Adrenal gland (tissue), 12 donors: Measurements from ENCODE around the gene BLOC1S2. TPM values are rescaled to one million over a fixed set of nuclear protein-coding genes. Genes with fewer than 3 reads are reported as not detected.
A peak's percentile ranks its signal among the peaks of the same experiment; 100 is the strongest.

Experiments
- DNase-seq, 7 donors: peaks; one replicate each; pipeline ENCODE4 v3.0.0-alpha.2; 2019 to 2020
- H3K27ac ChIP-seq, 5 donors: fragments of 200-600 bp; sonication (generic) in 4 of 5; 1 replicate in 3 of 5; 2 replicates in 2 of 5; pipeline versions ENCODE4 v1.5.1 to v1.8.0; 2016 to 2020; ENCODE audit warnings: mild to moderate bottlenecking in 1 of 5
- H3K27me3 ChIP-seq: fragments of 200-600 bp; 2 replicates; pipeline ENCODE4 v1.8.0; 2021
- H3K36me3 ChIP-seq, 2 donors: fragments of 200-600 bp; replicated peaks in 1 of 2; 1 replicate in 1 of 2; 2 replicates in 1 of 2; pipeline versions ENCODE4 v1.5.1 to v1.8.0; 2018 to 2022
- H3K4me1 ChIP-seq, 2 donors: fragments of 200-600 bp; replicated peaks in 1 of 2; 1 replicate in 1 of 2; 2 replicates in 1 of 2; pipeline versions ENCODE4 v1.5.1 to v1.8.0; 2018 to 2021
- H3K4me3 ChIP-seq, 4 donors: fragments of 200-600 bp; sonication (generic) in 3 of 4; one replicate each; pipeline ENCODE4 v1.5.1; 2016 to 2018
- H3K9me3 ChIP-seq, 3 donors: fragments of 200-600 bp; sonication (generic) in 1 of 3; replicated peaks in 1 of 3; 1 replicate in 2 of 3; 2 replicates in 1 of 3; pipeline versions ENCODE4 v1.5.1 to v1.8.0; 2016 to 2021
- POLR2A ChIP-seq, 2 donors: fragments of 450-650 bp; IDR thresholded peaks; one replicate each; pipeline ENCODE4 v1.6.1; 2017; ENCODE audit warnings: antibody characterized with exemption in 2 of 2, mild to moderate bottlenecking in 2 of 2, moderate library complexity in 1 of 2
- WGBS, 4 donors: extraction: QIAGEN DNeasy Blood & Tissue Kit in 2 of 4; methylation state at CpG; one replicate each; pipeline versions ENCODE4 v1.1.5 to v1.1.7; 2013 to 2017; 5-methylcytosine and 5-hydroxymethylcytosine counted together
- intact Hi-C, 2 donors: fragments of 100-400 bp; cut with DNase I; formaldehyde crosslinking; loops; one replicate each; pipeline versions ENCODE4 v1.14.1 to v1.15.0; 2022 to 2023
- polyA plus RNA-seq, 3 donors: library from polyadenylated mRNA; stranded (reverse); fragments of 200-250 nt in 2 of 3; fragments of 350-450 nt in 1 of 3; fragmentation: Illumina TruSeq in 1 of 3; extraction: RNeasy Lipid Tissue Mini Kit (QIAGEN cat#74804) in 1 of 3; gene quantifications; one replicate each; pipeline ENCODE4 v1.2.3, GENCODE V29; 2013 to 2014
- total RNA-seq, 9 donors: library from RNA; depleted of rRNA in 4 of 9; stranded (reverse); fragments of >200 nt in 4 of 9; fragments of 120-200 nt in 1 of 9; fragmentation: NEBNext Ultra II Directional in 1 of 9; extraction: Animal tissue kit (Norgen Biotek cat#: 25700) in 1 of 9; gene quantifications; one replicate each; pipeline versions ENCODE4 v1.1.0 to v1.2.4, GENCODE V29; 2013 to 2023
- TF ChIP-seq, protein P1 (sequence below), 6 experiments: fragments of 450-650 bp in 4 of 6; fragments of 200-600 bp in 2 of 6; sonication (generic) in 1 of 6; IDR thresholded peaks; 1 replicate in 5 of 6; 2 replicates in 1 of 6; pipeline versions ENCODE4 v1.5.1 to v1.8.0; 2016 to 2021; ENCODE audit warnings: antibody characterized with exemption in 6 of 6, mild to moderate bottlenecking in 2 of 6, moderate library complexity in 1 of 6
- donor health status: healthy with polysubstance abuse.
- donor health status: Bipolar disorder and iron deficiency.
- donor health status: DM: yes; HTN: yes; CAD: no.
- donor health status: DM: no; HTN: no; CAD: no.
- donor health status: DM: no; HTN: no; CAD: no.
- donor health status: DM: yes; HTN: yes; CAD: no.

Gene BLOC1S2
- total and polyA plus RNA-seq, 12 donors, result 21.1 to 104 (median 39.5) TPM

GRCh38 chr10:100239851-100240250 is 46.6 kb downstream of the BLOC1S2 start:
- no peak overlapping the region for H3K27ac ChIP-seq
- DNase-seq, result no peak
- WGBS, 4 donors, result 74 to 92% (median 85%) methylated on average over 3 of the region's 3 CpGs
- peaks cover 0 to 86% of the 10 kb centered on the region in 2 donors for H3K36me3 ChIP-seq
- H3K27me3 ChIP-seq, result no peaks in the 10 kb centered on the region
- no peaks in the 10 kb centered on the region for H3K9me3 ChIP-seq
- intact Hi-C loops, result no loop called here
- TF ChIP-seq, protein P1, sequence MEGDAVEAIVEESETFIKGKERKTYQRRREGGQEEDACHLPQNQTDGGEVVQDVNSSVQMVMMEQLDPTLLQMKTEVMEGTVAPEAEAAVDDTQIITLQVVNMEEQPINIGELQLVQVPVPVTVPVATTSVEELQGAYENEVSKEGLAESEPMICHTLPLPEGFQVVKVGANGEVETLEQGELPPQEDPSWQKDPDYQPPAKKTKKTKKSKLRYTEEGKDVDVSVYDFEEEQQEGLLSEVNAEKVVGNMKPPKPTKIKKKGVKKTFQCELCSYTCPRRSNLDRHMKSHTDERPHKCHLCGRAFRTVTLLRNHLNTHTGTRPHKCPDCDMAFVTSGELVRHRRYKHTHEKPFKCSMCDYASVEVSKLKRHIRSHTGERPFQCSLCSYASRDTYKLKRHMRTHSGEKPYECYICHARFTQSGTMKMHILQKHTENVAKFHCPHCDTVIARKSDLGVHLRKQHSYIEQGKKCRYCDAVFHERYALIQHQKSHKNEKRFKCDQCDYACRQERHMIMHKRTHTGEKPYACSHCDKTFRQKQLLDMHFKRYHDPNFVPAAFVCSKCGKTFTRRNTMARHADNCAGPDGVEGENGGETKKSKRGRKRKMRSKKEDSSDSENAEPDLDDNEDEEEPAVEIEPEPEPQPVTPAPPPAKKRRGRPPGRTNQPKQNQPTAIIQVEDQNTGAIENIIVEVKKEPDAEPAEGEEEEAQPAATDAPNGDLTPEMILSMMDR (IDR thresholded peaks at IDR 0.05), result no peak
- TF ChIP-seq POLR2A (IDR thresholded peaks at IDR 0.05), result no peak
- no peaks in the 10 kb centered on the region for H3K4me1 ChIP-seq
- no peak overlapping the region for H3K4me3 ChIP-seq

GRCh38 chr10:100238429-100238828 is 48.1 kb downstream of the BLOC1S2 start:
- no peaks in the 10 kb centered on the region for H3K9me3 ChIP-seq
- peaks cover 0 to 81% of the 10 kb centered on the region in 2 donors for H3K36me3 ChIP-seq
- intact Hi-C loops, result no loop called here
- TF ChIP-seq, protein P1 (IDR thresholded peaks at IDR 0.05), result no peak
- TF ChIP-seq POLR2A (IDR thresholded peaks at IDR 0.05), result no peak
- H3K4me3 ChIP-seq, result no peak overlapping the region
- 94 to 96% (median 94%) methylated on average over 7 of the region's 7 CpGs for WGBS, 4 donors
- DNase-seq, result no peak
- no peak overlapping the region for H3K27ac ChIP-seq
- H3K4me1 ChIP-seq, result no peaks in the 10 kb centered on the region
- H3K27me3 ChIP-seq, result no peaks in the 10 kb centered on the region

DNA sequence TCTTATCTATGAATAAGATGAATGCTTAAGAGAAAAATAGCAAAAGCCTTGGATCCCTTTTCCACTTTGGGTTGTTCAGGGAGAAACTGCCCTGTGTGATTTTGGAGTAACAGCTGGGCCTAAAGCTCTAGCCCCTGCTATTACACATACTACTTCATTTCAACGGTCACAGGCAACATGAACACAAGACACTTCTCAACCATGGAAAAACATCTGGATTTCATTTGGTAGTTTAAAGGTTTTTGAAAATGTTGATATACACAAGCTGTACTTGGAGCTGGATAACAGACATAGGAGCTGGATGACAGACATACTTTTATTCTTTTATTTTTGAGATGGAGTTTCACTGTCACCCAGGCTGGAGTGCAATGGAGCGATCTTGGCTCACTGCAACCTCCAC is 54.4 kb downstream of the BLOC1S2 start:
- H3K27ac ChIP-seq, result no peak overlapping the region
- no peak overlapping the region for H3K4me3 ChIP-seq
- TF ChIP-seq, protein P1 (IDR thresholded peaks at IDR 0.05), result no peak
- no peak for TF ChIP-seq POLR2A (IDR thresholded peaks at IDR 0.05)
- peaks cover 0 to 44% of the 10 kb centered on the region in 2 donors for H3K36me3 ChIP-seq
- WGBS, 4 donors, result 54 to 79% (median 77%) methylated on average over 2 of the region's 2 CpGs
- H3K27me3 ChIP-seq, result no peaks in the 10 kb centered on the region
- intact Hi-C loops, result no loop called here
- DNase-seq, result no peak
- H3K9me3 ChIP-seq, result no peaks in the 10 kb centered on the region
- H3K4me1 ChIP-seq, result peaks cover 8 to 18% of the 10 kb centered on the region in 2 donors

GRCh38 chr10:100229819-100230422 is 56.6 kb downstream of the BLOC1S2 start:
- Histone ChIP-seq H3K4me1 (peaks cover 8 to 18% of the 10 kb centered on the region in 2 donors), H3K27ac (peak overlapping the region in 4 of 5 donors; percentile 58 to 85 (median 68)), H3K36me3 (peaks cover 0 to 27% of the 10 kb centered on the region in 2 donors), H3K27me3 (no peaks in the 10 kb centered on the region), H3K9me3 (no peaks in the 10 kb centered on the region), H3K4me3 (peak overlapping the region; percentile 32 to 91 (median 76))
- intact Hi-C loops, result no loop called here
- WGBS, 4 donors, result 56 to 61% (median 59%) methylated on average over 21 of the region's 21 CpGs
- TF ChIP-seq, protein P1 (IDR thresholded peaks at IDR 0.05), result no peak
- no peak for TF ChIP-seq POLR2A (IDR thresholded peaks at IDR 0.05)
- no peak for DNase-seq
